ENCODE data around the gene ACSL1. TPM values are rescaled to one million over a fixed set of nuclear protein-coding genes. Genes with fewer than 3 reads are reported as not detected.

ACSL1 gene
- total RNA-seq, 1 experiment from 2014 or later: 12.5 TPM

GRCh38 chr4:184755278-184755677 lies 70.5 kb downstream of the ACSL1 start:
- RAD21 ChIA-PET (ENCODE audit: low non-redundant PET in 1 of 2, low total read pairs in 2 of 2, uncharacterized antibody in 2 of 2, unreplicated experiment in 2 of 2): no interaction called here
- H3K27me3 ChIP-seq (ENCODE audit: insufficient read depth, low read length): no peaks in the 10 kb centered on the region
- H3K9ac ChIP-seq (ENCODE audit: low read length): no peak overlapping the region
- H3K4me3 ChIP-seq (replicated peaks in 1 of 2; ENCODE audit: low read depth in 1 of 2, low read length in 2 of 2): no peak overlapping the region
- no peaks in the 10 kb centered on the region for H3K36me3 ChIP-seq (ENCODE audit: control insufficient read depth in 1 of 2, insufficient read depth in 2 of 2, low read length in 2 of 2)
- no peak for ATAC-seq
- CTCF ChIA-PET: no interaction called here
- H4K20me1 ChIP-seq (ENCODE audit: insufficient read depth): no peaks in the 10 kb centered on the region
- H3K4me2 ChIP-seq (ENCODE audit: low read length): no peak overlapping the region
- no TSS peak for BruUV-seq (replicated peaks)
- H3K4me1 ChIP-seq (ENCODE audit: control insufficient read depth in 1 of 2, insufficient read depth in 2 of 2, low read length in 2 of 2): no peaks in the 10 kb centered on the region
- H3K9me2 ChIP-seq (ENCODE audit: insufficient read depth): no peaks in the 10 kb centered on the region
- H3K9me3 ChIP-seq (ENCODE audit: control insufficient read depth in 1 of 2, insufficient read depth in 1 of 2, low read depth in 1 of 2, low read length in 2 of 2): no peaks in the 10 kb centered on the region
- no peaks in the 10 kb centered on the region for H3K79me2 ChIP-seq (ENCODE audit: insufficient read depth, low read length)
- POLR2A ChIA-PET: no interaction called here
- intact Hi-C loops (cut with micrococcal nuclease): no loop called here
- TF ChIP-seq POLR2AphosphoS5 (IDR thresholded peaks at IDR 0.05; ENCODE audit: low read depth, low read length) (no peak), ZFX (IDR thresholded peaks at IDR 0.05) (no peak), POLR2A (IDR thresholded peaks at IDR 0.05; ENCODE audit: borderline replicate concordance, extremely low read depth, insufficient read depth, insufficient read length) (no peak), CBX3 (IDR thresholded peaks at IDR 0.05; ENCODE audit: low read depth) (no peak)
- no peak overlapping the region for H3K27ac ChIP-seq (ENCODE audit: low read depth, low read length)
- H2AFZ ChIP-seq (ENCODE audit: low read depth, low read length, poor library complexity, severe bottlenecking): no peak overlapping the region
- DNase-seq (ENCODE audit: low read depth, low spot score): no peak

GRCh38 chr4:184752496-184753275 lies 73.1 kb downstream of the ACSL1 start:
- no peak for DNase-seq (ENCODE audit: low read depth, low spot score)
- intact Hi-C loops (cut with micrococcal nuclease): no loop called here
- H3K4me3 ChIP-seq (replicated peaks in 1 of 2; ENCODE audit: low read depth in 1 of 2, low read length in 2 of 2): no peak overlapping the region
- no peaks in the 10 kb centered on the region for H3K36me3 ChIP-seq (ENCODE audit: control insufficient read depth in 1 of 2, insufficient read depth in 2 of 2, low read length in 2 of 2)
- no peaks in the 10 kb centered on the region for H3K9me2 ChIP-seq (ENCODE audit: insufficient read depth)
- TF ChIP-seq EZH2 (IDR thresholded peaks at IDR 0.05): no peak
- TF ChIP-seq SRF (IDR thresholded peaks at IDR 0.05; ENCODE audit: low read depth): no peak
- TF ChIP-seq EZH2phosphoT487 (IDR thresholded peaks at IDR 0.05; ENCODE audit: borderline replicate concordance): no peak
- no peak overlapping the region for H3K27ac ChIP-seq (ENCODE audit: low read depth, low read length)
- H3K79me2 ChIP-seq (ENCODE audit: insufficient read depth, low read length): no peaks in the 10 kb centered on the region
- ATAC-seq: no peak
- no TSS peak for BruUV-seq (replicated peaks)
- H3K4me2 ChIP-seq (ENCODE audit: low read length): no peak overlapping the region
- no peak overlapping the region for H2AFZ ChIP-seq (ENCODE audit: low read depth, low read length, poor library complexity, severe bottlenecking)
- no peaks in the 10 kb centered on the region for H3K27me3 ChIP-seq (ENCODE audit: insufficient read depth, low read length)
- RAD21 ChIA-PET (ENCODE audit: low non-redundant PET in 1 of 2, low total read pairs in 2 of 2, uncharacterized antibody in 2 of 2, unreplicated experiment in 2 of 2): no interaction called here
- no peaks in the 10 kb centered on the region for H4K20me1 ChIP-seq (ENCODE audit: insufficient read depth)
- POLR2A ChIA-PET: no interaction called here
- no peak overlapping the region for H3K9ac ChIP-seq (ENCODE audit: low read length)
- no peaks in the 10 kb centered on the region for H3K4me1 ChIP-seq (ENCODE audit: control insufficient read depth in 1 of 2, insufficient read depth in 2 of 2, low read length in 2 of 2)
- no peaks in the 10 kb centered on the region for H3K9me3 ChIP-seq (ENCODE audit: control insufficient read depth in 1 of 2, insufficient read depth in 1 of 2, low read depth in 1 of 2, low read length in 2 of 2)
- CTCF ChIA-PET: no interaction called here
